ENCODE results near the gene FBLN5.

FBLN5 gene

DNA sequence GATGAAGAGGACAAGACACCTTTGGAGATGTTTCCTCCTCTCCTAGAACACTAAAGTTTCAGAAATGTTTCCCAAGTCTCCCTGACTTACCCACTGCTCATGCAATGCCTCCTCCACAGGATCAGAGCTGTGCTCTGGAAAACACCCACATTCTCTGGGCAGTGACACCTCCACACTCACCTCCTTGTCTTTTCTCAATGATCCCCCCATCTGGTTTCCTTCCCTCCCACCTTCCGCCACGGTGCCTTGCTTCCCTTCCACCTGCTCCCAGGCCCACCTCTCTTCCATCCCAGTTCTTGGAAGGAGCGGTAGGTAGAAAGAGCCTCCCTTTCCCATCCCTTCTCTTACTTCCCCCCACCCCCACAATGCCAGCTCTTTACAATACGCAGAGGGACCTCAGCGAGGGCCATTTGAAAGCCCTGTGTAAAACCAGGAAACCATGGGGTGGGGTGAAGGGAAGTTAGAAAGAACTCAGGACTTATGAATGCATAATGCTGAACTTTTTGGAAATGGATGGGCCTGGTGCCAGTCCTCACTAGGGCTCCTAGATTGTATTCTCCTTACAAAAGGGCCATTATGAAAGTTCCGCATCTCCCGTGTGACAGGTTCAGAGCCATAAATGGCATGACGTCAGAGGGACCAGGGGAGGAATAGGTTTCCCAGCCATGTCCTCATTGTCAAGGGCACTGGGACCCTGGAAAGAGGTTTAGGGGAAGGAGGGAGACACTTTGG is 12.8 kb downstream of the FBLN5 start:
- H3K27me3 ChIP-seq (ENCODE audit: insufficient read depth, low read depth): no peaks in the 10 kb centered on the region
- H2AFZ ChIP-seq (ENCODE audit: low read depth): no peak overlapping the region
- H3K4me2 ChIP-seq: no peak overlapping the region
- H3K79me2 ChIP-seq (ENCODE audit: insufficient read depth, low read depth): no peaks in the 10 kb centered on the region
- no peaks in the 10 kb centered on the region for H3K36me3 ChIP-seq (ENCODE audit: insufficient read depth)
- H4K20me1 ChIP-seq (ENCODE audit: insufficient read depth): no peaks in the 10 kb centered on the region
- no peak overlapping the region for H3K27ac ChIP-seq
- H3K4me1 ChIP-seq (ENCODE audit: low read depth, poor library complexity, severe bottlenecking): no peaks in the 10 kb centered on the region
- no peak overlapping the region for H3K4me3 ChIP-seq (IDR thresholded peaks at IDR 0.05; ENCODE audit: insufficient read depth, low read depth, low read length)
- TF ChIP-seq, protein P1, sequence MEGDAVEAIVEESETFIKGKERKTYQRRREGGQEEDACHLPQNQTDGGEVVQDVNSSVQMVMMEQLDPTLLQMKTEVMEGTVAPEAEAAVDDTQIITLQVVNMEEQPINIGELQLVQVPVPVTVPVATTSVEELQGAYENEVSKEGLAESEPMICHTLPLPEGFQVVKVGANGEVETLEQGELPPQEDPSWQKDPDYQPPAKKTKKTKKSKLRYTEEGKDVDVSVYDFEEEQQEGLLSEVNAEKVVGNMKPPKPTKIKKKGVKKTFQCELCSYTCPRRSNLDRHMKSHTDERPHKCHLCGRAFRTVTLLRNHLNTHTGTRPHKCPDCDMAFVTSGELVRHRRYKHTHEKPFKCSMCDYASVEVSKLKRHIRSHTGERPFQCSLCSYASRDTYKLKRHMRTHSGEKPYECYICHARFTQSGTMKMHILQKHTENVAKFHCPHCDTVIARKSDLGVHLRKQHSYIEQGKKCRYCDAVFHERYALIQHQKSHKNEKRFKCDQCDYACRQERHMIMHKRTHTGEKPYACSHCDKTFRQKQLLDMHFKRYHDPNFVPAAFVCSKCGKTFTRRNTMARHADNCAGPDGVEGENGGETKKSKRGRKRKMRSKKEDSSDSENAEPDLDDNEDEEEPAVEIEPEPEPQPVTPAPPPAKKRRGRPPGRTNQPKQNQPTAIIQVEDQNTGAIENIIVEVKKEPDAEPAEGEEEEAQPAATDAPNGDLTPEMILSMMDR (conservative IDR thresholded peaks at IDR 0.05; ENCODE audit: low read depth, low read length): no peak
- no peak overlapping the region for H3K9ac ChIP-seq

DNA sequence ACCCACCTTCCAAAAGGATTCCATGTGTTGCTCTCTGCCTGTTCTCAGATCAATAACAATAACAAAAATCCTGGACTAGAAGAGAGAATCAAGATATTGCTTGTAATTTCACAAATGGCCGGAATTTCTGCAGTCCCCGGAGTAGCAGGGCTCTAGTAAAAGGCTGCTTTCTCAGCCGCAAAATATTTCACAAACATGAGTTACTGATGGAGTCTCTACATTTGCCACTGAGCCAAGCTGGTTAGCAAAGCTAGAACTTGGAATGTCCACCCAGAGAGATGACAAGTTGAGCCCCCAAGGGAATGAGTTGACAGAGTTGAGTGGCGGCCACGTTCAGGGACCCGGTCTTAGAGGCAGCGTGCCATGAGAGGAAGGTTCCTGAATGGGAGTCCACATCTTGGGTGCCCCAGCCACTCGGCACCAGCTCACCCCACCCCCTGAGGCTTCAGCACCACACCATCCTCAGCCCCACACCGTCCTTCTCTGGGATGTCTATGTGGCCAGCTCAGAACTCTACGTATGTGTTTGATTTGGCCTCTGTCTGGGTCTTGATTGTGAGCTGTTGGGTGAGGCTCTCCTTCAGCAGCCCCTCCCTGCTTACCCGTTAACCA is 15.9 kb downstream of the FBLN5 start:
- no peak overlapping the region for H3K4me3 ChIP-seq (IDR thresholded peaks at IDR 0.05; ENCODE audit: insufficient read depth, low read depth, low read length)
- no peak overlapping the region for H3K27ac ChIP-seq
- H3K79me2 ChIP-seq (ENCODE audit: insufficient read depth, low read depth): no peaks in the 10 kb centered on the region
- H3K9ac ChIP-seq: no peak overlapping the region
- no peaks in the 10 kb centered on the region for H3K36me3 ChIP-seq (ENCODE audit: insufficient read depth)
- no peak overlapping the region for H2AFZ ChIP-seq (ENCODE audit: low read depth)
- no peak overlapping the region for H3K4me2 ChIP-seq
- no peaks in the 10 kb centered on the region for H4K20me1 ChIP-seq (ENCODE audit: insufficient read depth)
- H3K27me3 ChIP-seq (ENCODE audit: insufficient read depth, low read depth): no peaks in the 10 kb centered on the region
- TF ChIP-seq, protein P1 (conservative IDR thresholded peaks at IDR 0.05; ENCODE audit: low read depth, low read length): no peak
- no peaks in the 10 kb centered on the region for H3K4me1 ChIP-seq (ENCODE audit: low read depth, poor library complexity, severe bottlenecking)

DNA sequence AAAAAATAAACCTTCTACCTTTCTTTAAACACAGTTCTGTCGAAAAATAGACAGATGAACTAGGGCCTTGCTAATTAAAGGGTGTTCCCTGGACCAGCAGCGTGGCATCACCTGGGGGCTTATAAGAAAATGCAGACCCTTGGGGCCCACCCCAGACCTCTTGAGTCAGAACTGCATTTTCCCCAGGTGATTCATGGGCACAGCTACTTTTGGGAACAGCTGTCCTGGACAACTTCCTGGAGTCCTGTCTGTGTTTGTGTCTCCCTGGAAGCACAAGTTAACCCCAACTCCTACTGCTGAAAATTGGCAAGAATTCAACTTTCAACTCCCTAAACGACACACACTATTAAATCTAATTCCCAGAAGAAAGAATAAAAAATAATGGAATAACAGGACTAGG is 17.8 kb downstream of the FBLN5 start:
- no peak overlapping the region for H3K4me2 ChIP-seq
- H3K4me1 ChIP-seq (ENCODE audit: low read depth, poor library complexity, severe bottlenecking): no peaks in the 10 kb centered on the region
- H4K20me1 ChIP-seq (ENCODE audit: insufficient read depth): no peaks in the 10 kb centered on the region
- H3K36me3 ChIP-seq (ENCODE audit: insufficient read depth): no peaks in the 10 kb centered on the region
- no peak overlapping the region for H2AFZ ChIP-seq (ENCODE audit: low read depth)
- TF ChIP-seq, protein P1 (conservative IDR thresholded peaks at IDR 0.05; ENCODE audit: low read depth, low read length): no peak
- H3K27ac ChIP-seq: no peak overlapping the region
- no peak overlapping the region for H3K9ac ChIP-seq
- H3K27me3 ChIP-seq (ENCODE audit: insufficient read depth, low read depth): no peaks in the 10 kb centered on the region
- H3K79me2 ChIP-seq (ENCODE audit: insufficient read depth, low read depth): no peaks in the 10 kb centered on the region
- H3K4me3 ChIP-seq (IDR thresholded peaks at IDR 0.05; ENCODE audit: insufficient read depth, low read depth, low read length): no peak overlapping the region

DNA sequence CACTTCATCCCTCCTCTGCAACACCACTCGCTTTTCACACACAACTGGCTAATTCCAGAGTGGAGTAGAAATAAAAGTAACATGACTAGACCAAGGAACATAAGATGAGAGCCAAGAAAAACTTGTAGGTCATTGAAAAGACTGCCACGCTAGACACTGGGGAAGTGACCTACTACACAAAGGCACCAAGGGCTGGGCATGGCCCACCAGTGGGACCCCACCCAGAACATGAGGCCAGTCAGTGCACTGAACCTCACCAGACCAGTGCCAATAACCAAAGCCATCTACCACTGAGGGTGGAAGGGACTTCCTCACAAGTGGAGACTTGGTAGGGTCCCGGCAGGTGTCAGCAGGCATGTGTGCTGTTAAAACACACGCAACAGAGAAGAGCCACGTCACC is 19.7 kb downstream of the FBLN5 start:
- TF ChIP-seq, protein P1 (conservative IDR thresholded peaks at IDR 0.05; ENCODE audit: low read depth, low read length): no peak
- H3K9ac ChIP-seq: no peak overlapping the region
- no peaks in the 10 kb centered on the region for H3K36me3 ChIP-seq (ENCODE audit: insufficient read depth)
- H2AFZ ChIP-seq (ENCODE audit: low read depth): no peak overlapping the region
- H3K4me1 ChIP-seq (ENCODE audit: low read depth, poor library complexity, severe bottlenecking): no peaks in the 10 kb centered on the region
- no peaks in the 10 kb centered on the region for H3K27me3 ChIP-seq (ENCODE audit: insufficient read depth, low read depth)
- no peak overlapping the region for H3K4me3 ChIP-seq (IDR thresholded peaks at IDR 0.05; ENCODE audit: insufficient read depth, low read depth, low read length)
- H3K27ac ChIP-seq: no peak overlapping the region
- no peaks in the 10 kb centered on the region for H3K79me2 ChIP-seq (ENCODE audit: insufficient read depth, low read depth)
- H3K4me2 ChIP-seq: no peak overlapping the region
- no peaks in the 10 kb centered on the region for H4K20me1 ChIP-seq (ENCODE audit: insufficient read depth)

Measured in KMS-11 (cell line).